C1 segment of cervical spinal cord (tissue), 14 donors: Measurements from ENCODE around the gene STARD10.

Experiments
- DNase-seq, 14 donors: peaks; one replicate each; lab custom pipeline; 2025; lab: John Stamatoyannopoulos, UW

STARD10 gene

DNA sequence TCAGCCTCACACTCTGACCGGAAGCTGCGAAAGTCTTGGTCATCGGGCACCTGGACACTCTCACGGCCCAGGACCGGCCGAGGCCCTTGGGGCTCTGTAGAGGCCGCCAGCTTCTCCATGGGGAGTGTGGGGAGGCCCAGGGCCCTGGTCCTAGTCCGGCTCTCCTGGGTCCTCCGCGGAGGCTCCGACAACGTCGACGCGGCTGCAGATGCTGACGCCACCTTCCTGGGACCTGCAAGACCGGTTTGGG lies 12.9 kb downstream of the STARD10 start:
- no peak for DNase-seq

DNA sequence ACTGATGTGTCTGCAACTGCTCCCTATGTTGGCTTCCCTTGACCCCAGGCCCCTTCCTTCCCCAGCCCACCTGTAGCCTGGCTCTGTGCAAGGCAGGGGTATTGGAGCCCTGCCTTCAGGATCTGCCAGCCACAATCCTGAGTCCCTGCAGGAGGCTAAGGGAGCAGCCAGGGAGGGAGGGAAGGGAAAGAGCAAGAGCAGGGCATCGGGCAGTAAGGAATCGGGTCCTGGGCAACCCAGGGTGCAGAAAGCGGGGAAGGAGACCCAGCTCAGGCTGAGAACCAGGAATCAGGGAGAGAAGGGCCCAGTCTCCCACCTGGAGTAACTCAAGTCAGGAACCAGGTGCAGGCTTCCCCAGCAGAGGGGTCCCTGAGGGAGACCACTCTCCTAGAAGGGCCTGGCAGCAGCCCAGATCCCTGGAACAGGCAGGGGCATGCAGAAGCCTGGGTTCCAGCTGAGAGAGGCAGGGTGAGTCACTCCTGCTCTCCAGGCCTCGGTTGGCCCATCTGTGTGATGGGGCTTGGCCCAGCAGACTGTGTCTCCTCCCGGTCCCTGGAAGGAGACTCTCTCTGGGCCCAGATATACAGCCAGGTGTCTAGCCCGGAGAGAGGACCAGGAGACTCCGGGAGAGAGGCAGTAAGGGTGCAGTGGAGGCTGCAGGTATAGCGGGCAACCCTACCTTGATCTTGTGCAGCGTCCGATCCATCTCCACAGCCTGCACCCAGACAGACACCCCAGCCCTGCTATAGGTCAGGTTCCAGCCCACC lies 13.4 kb downstream of the STARD10 start:
- DNase-seq, result no peak

DNA sequence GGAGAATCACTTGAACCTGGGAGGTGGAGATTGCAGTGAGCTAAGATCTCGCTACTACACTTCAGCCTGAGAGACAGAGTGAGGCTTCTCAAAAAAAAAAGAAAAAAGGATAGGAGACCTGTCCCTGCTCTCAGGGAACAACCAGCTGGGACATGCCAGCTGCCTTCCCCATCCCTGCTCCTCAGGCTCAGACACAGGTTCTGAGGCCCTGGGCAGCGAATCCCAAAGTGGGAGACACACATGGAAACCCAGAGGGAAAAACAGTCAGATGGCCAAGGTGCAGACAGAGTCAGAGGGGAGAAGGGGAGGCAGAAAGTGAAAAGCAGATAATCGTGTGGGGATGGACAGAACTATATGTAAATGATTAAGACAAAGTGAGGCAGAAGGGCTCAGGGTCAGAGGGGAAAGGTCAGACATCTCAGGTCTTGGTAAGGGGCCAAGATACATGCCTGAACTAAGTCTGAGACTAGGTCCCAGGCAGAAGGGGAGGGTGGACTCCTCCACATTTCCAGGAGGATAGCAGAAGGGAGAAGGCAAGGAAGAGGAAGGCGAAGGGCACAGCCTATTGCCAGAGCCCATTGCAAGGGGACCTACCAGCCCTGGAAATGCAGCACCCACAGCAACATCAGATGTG lies 14.2 kb downstream of the STARD10 start:
- DNase-seq, result no peak

DNA sequence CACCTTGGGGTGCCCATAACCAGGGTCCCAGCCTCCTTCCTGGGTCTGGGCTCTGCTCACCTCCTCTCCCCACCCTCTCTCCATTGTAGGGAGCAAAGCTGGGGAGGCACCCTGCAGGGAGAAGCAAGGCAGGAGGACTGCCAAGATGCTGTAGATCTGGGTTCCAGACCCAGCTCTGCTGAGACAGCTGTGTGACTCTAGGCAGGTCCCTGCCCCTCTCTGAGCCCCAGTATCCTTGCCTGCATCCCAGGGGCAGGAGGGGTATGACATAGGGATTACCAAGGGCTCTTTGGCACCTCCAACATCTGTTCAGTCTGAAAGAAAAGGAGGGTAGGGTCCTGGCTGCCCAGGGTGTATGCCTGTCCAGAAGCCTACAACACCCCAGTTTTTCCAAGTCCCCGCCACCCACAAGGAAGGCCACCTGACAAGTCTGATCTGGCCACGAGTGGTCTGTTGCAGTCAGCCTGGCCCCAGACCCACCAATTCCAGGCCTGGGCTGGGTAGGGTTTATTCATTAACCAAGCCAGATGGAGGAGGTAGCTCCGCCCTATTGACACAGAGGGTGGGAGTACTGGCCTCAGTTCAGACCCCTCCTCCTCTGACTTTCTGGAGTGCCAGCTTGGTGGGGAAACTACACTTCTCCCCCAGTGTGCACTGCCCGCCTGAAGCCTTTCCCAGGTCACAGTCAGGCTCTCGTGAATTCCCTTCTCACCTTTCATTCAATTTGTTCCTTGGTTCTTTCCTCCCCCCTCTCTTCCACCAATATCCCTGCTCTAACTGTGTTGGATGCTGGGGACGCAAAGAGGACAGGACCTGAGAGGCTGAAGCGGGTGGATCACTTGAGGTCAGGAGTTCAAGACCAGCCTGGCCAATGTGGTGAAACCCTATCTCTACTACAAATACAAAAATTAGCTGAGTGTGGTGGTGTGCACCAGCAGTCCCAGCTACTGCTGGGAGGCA lies 15.0 kb downstream of the STARD10 start:
- no peak for DNase-seq

DNA sequence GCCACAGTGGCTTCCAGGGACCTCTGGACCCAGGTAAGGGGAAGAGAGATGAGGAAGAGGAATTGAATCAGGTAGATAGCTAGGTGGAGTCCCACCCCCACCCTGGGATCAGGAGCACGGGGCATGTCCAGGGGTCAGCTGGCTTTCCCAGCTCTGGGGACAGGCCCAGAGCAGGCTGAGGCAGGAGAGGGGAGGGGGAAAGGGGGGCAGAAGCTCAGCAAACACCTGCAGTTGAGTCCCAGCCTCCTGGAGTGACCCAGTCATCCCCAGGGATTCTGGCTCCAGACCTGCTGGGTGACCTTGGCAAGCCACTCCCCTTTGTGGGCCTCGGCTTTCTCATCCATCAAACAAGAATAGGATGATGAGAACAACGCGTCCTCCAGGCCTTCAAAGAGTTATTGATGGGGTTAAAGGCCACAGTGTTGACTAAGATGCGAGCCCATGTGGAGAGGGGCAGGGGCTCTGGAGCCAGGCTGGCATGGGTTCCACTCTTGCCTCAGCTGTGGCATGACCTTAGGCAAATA lies 16.0 kb downstream of the STARD10 start:
- DNase-seq, result no peak

DNA sequence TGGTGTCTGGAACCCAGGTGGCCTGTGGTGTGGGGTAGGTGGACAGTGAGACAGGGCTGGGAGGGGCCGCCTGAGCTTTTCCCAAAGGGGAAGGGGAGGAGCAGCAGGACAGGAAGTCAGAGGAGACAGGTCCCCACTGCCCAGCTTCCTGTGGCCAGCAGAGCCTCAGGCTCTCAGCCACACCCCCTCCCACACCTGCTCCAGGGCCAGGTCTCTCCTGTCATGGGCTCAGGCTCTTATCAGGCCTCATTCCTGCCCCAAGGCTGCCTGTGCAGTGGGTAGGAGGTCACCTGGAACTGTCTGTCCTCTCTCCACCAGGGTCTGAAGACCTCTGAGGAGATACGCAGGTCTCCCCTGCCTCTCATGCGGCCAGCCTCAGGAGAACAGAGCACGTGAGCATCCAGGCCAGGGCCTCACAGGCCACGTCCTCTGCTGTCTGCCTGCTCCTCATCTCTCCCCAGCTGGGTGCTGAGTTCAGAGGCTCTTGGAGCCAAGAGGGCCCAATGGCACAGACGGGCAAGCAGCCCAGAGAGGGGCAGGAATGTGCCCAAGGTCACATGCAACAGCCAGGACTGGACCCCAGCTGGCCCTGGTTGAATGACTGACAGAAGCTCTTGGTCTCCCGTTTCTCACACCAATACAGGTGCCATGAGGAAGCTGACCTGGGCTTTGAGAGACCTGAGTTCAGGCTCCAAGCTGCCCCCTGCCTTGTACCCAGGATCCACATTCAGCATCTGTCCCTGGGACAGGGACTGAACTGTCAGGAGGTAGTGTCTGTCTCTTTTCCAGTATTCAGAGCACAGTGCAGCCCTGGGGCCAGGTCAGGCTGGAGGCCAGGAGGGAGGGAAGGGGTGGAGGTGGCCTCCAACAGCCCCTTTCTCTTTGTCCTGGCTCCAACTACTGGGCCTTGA lies 16.7 kb downstream of the STARD10 start:
- DNase-seq, result peak in 8 of 14 donors; percentile 20 to 53 (median 36)

DNA sequence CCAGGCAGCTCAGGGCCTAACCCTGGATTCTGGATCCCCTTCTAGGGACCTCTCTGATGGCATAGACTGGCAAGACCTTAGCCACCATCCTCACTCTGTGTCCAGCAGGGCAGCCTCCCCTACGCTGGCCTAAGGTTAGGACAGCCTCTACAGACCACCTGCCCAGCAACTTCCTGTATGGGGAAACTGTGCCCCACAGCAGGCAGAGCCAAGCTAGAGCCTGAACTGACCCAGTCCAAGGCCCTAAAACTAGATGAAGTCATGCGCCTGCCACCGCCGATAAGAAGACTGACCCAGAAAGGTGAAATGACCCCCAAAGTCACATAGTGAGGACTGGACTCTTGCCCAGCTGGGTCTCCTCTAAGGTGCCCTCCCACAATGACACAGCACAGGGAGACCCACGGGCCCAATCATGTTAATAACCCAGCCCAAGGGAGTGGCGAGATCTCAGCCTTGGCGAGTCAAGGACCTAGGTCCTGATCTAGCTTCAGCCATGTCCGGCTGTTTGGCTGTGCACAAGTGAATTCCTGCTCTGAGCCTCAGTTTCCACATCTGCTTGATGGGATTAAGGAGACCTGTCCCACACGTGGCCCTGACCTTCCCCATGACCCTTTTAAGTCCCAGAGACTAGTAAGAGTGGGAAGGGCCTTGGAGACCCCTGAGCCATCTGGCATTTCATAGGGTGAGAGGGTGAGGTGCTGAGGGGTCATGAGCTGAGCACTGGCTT lies 17.6 kb downstream of the STARD10 start:
- DNase-seq, result no peak

DNA sequence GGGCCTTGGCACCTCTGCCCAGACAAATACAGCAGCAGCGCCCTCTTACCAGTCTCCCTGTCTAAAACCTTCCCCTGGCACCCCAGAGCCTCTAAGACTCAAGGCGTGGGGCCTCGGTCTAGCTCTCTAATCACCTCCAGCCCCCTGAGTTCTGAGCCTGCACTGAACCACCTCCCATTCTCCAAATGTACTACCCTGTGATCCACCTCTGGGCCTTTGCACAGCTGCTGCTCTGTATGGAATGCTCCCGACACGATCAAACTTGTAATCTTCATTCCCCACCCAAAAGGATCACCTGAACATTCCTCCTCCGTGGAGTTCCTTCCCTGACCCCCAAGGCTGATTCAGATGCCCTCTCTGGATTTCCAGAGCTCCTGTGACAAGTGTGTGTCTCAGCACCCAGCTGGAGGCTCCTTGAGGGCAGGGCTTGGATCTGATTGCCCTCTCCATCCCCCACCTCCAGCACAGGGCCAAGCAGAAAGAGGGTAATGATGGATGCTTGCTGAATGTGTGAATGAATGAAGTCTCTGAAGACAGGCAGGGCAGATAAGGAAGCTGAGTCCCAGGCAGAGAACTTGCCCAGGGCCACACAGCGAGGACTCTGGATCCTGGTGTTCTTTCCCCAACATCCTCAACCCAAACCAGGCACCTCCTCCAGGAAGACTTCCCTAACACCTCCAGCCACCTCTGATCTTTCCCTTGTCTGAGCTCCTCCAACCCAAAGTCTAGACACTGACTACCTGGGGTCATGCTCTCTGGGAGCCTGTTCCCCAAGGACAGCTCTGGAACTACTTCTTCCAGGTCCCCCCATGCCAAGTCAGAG lies 18.3 kb downstream of the STARD10 start:
- DNase-seq, result no peak

DNA sequence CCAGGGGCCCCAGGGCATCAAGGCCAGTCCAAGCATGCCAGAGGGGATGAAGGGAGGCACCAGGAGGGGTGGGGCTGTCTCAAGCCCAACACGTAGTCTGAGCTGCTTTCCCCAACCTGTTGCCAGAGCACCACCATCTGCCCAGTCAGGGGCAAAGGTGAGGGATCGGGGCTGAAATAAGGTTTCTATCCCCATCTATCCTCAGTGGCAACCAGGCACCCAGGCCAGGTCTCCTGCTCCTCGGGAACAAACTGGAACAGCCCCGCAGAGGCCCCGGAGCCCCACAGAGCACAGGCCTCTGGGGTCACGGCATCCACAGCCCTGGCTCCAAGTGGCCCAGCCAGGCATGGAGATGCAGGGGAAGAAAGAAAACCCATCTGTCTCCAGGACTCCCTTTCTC lies 19.3 kb downstream of the STARD10 start:
- DNase-seq, result no peak

DNA sequence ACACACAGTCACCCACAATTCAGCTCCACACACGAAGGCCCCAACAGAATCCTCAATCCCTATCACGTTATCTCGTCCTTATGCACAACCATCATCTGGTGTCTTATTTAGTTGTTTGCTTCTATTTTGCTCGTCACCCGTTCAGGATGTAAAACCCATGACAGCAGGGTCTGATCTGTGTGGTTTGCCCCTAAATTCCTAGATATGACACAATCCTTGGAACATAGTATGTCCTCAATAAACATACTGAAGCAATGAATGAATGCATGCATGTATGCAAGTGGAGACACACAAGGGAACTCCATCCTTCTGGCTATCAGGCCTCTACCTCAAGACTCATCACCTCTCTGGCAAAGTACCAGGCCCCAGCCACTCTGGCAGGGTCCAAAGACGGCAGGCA lies 20.2 kb downstream of the STARD10 start:
- DNase-seq, result no peak

DNA sequence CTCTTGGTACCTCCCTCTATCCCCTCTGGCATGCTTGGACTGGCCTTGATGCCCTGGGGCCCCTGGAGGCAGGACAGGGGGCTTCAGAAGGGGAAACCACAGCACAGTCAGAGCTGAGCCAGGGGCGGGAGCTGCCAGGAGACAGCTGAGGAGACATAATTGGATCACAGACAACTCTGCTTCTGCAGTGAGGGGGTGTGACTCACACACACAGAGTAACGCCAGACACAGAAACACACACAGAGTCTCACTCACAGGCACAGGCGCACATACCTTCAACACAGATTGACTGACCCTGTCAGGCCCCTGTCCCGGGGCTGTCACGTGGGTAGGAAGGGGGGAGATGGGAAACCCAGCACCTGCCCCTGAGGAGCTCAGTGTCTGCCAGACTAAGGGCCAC lies 20.6 kb downstream of the STARD10 start:
- DNase-seq, result peak in 3 of 14 donors; percentile 13 to 39 (median 17)

DNA sequence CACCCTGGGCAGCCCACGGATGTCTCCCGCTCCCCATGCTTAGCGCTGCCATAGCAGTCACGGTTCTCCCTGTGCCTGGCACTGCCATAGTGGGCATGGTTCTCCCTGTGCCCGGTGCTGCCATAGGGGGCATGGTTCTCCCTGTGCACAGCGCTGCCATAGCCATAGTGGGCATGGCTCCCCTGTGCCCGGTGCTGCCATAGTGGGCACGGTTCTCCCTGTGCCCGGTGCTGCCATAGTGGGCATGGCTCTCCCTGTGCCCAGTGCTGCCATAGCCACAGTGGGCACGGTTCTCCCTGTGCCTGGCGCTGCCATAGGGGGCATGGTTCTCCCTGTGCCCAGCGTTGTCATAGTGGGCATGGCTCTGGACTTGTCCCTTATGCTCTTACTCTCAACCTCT lies 21.8 kb downstream of the STARD10 start:
- no peak for DNase-seq

DNA sequence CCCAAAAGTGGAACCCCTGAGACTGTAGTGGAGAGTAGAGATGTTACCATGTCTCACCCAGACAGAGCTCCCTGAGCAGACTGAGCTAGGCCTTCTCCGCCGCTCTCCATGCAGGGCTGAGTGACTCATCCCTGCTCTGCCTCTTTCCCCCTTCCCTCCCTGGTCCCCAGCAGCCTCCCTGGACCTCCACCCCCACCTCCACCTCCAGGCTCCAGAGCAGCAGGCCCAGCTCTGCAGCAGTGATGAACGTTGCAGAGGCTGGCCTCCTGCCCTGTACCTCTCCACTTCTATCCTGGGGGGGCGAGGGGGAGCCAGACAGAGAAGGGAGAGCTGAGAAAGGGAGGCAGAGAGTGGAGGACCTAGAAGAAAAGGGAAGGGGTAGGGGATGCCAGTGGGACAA lies 22.3 kb downstream of the STARD10 start:
- DNase-seq, result no peak

DNA sequence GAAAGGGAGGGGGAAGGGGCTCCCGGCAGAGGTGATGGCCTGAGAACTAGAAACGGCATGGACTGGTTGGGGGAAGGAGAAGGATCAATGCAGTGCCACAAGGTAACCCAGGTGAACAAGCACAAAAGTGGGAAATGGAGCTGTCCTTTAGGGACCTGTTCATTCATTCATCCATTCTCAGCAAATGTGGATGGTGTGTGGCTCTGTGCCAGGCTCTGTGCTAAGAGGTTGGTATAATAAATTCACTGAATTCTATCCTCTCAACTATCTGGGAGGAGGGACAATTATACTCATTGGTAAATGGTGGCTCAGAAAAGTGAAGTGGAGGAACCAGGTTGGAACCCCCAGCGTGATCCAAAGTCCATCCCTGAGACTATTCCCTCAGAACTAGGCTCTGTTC lies 23.0 kb downstream of the STARD10 start:
- DNase-seq, result no peak

DNA sequence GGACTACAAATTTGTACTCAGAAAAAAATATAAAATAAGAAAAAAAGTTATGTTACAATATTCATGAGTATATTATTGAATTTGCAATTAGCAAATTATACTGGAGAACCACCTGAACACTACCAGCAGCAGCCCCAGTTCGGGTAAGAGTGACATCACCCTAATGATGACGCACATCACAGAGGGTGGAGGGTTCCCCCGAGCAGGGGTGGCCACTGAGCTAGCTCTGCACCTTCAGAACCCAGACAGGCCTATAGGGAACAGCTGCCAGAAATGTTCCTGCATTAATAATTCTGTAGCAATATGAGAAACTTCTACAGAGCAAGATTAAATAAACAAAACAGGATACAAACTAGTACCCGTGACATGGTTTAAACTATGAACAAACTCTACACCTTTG lies 24.2 kb downstream of the STARD10 start:
- DNase-seq, result no peak

DNA sequence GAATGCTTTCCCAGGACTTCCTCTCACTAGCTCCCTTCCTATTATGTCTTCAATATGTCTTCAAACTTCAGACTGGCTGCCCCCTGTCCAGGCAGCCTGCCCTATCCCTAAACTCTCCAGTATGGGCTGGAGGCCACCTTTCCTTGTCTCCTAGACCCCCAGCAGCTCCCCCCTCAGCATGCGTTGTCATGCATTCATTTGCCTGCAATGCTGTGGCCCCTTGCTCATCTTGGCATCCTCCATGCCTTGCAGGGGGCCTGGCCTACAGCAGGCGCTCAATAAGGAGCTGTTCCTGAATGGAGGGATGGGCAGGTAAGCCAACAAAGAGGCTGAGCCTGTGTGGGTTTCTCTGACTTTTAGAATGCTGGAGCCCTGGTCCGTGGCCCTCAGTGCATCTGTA lies 25.3 kb downstream of the STARD10 start:
- no peak for DNase-seq

DNA sequence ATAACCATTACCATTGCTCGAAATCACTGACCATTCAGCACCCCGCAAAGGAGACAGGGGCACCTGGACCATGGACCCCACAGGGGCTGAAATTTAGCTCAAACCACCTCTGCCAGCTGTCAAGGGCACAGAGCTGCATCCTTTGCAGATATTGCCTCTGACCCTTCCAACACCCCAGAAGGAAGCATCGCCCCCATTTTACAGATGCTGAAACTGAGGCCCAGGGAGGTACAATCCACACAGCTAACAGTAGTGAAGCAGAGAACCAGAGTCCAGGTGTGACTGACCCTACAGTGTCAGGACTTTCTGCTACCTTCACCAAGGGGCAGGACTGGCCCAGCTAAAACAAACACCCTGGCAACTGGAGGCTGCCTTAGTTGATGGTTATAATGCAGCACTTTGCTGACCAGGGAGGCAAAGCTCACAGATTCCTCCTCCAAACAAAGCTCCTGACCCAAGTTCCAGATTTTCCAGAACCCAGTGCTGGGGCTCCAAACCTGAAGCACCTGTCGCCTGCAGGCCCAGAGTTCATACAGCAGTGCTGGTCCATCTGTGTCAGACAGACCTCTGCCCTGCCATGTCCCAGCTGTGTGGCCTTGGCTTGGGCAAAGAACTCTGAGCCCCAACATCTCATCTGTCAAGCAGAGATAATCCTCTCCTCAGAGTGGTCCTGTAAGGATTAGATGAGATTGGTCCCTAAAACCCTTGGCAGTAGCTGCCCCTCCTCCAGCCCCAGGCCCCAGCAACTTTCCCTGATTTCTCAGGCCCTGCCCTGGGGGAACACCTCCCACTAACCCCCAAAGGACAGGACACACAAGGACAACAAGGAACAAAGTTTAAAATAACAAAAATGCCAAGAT lies 26.4 kb downstream of the STARD10 start:
- DNase-seq, result no peak

DNA sequence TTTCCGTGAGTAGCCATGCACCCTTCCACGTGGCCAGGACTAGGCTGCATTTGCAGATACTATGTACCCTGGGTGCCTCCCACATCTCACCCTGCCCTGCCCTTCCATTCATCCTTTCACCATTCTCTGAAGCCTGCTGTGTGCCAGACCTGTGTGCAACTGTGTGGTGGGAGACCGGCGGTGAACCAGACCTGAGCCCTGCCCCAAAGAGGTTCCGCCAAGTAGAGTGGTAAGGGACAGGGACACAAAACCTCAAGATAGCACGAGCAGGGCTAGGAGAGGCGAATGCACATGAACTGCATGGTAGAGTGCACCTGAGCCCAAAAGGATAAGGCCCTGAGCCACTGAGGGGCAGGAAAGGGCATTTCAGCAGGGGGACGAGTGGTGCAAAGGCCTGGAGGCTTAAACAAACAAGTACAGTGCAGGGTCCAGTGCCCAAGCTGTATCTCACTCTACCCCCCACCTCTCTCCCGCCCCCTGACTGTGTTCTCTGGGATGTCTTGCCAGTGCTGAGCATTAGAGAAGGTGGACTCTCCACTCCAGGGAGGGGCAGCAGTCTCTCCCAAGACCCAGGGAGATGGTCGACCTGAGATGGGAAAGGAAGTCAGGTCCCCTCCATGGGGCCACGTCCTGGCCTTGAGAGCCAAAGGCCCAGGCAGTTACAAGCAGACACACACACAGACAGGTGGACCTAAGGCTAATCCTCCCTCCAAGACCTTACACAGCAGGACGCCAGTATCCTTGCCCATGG lies 27.5 kb downstream of the STARD10 start:
- DNase-seq, result no peak
